ENCODE measurements around the gene PLEKHS1. TPM values are rescaled to one million over a fixed set of nuclear protein-coding genes. Genes with fewer than 3 reads are reported as not detected.

The PLEKHS1 gene
- total RNA-seq, 1 donor from 2014 or later = 0.22 TPM

Small RNA genes lying within 50 kb of the gene (microRNA-seq; reads per million reads assigned to microRNA genes)
- gene MIR4483 = not detected

Other genes starting within 250 kb of the PLEKHS1 start
- gene HABP2, start 198.6 kb upstream of the PLEKHS1 start, total RNA-seq = not detected
- gene NRAP, start 87.6 kb upstream of the PLEKHS1 start, total RNA-seq = not detected
- 18.3 TPM for gene CASP7, start 71.8 kb upstream of the PLEKHS1 start, total RNA-seq
- 4.1 TPM for gene DCLRE1A, start 102.4 kb downstream of the PLEKHS1 start, total RNA-seq
- gene NHLRC2, start 103.0 kb downstream of the PLEKHS1 start, total RNA-seq = 51.6 TPM

Measured in sciatic nerve (tissue), 1 donor.